CD4-positive, alpha-beta memory T cell (primary cell): ENCODE measurements around the gene DDA1. TPM values are rescaled to one million over a fixed set of nuclear protein-coding genes. Genes with fewer than 3 reads are reported as not detected.

Experiments
- CTCF ChIA-PET: fragments of 350-600 bp; sonication (Branson Sonifier 250); formaldehyde crosslinking; loops from one replicate; lab custom pipeline; 2021; ENCODE audit warnings: inconsistent platforms; ENCODE audit not compliant: partially characterized antibody; lab: Charles Lee
- POLR2A ChIA-PET: fragments of 350-600 bp; sonication (Branson Sonifier 250); formaldehyde crosslinking; loops from one replicate; lab custom pipeline; 2021; ENCODE audit not compliant: partially characterized antibody; lab: Charles Lee
- DNase-seq, 5 donors: peaks; one replicate each; pipeline versions ENCODE4 v3.0.0 to v3.0.0-alpha.2; 2020 to 2022; ENCODE audit warnings: mixed read lengths in 1 of 5
- H3K27ac ChIP-seq: one replicate; pipeline ENCODE4 v1.7.0; 2013; ENCODE audit warnings: low read depth, low read length
- H3K27me3 ChIP-seq: 2 replicates; pipeline ENCODE4 v1.7.0; 2013; ENCODE audit warnings: mild to moderate bottlenecking, low read length, moderate library complexity; ENCODE audit not compliant: insufficient read depth
- H3K36me3 ChIP-seq: 2 replicates; pipeline ENCODE4 v1.7.0; 2013; ENCODE audit warnings: mild to moderate bottlenecking, low read length, moderate library complexity; ENCODE audit not compliant: insufficient read depth
- H3K4me1 ChIP-seq: 2 replicates; pipeline ENCODE4 v1.7.0; 2013; ENCODE audit warnings: mild to moderate bottlenecking, low read length, moderate library complexity; ENCODE audit not compliant: insufficient read depth
- H3K4me3 ChIP-seq, 2 donors: one replicate each; pipeline ENCODE4 v1.7.0; 2013; ENCODE audit warnings: low read length in 2 of 2, mild to moderate bottlenecking in 1 of 2
- H3K9me3 ChIP-seq, 2 donors: one replicate each; pipeline ENCODE4 v1.7.0; 2013; ENCODE audit warnings: low read length in 2 of 2, control low read depth in 1 of 2; ENCODE audit not compliant: control insufficient read depth in 1 of 2
- H3K27ac Mint-ChIP-seq, 7 donors: one replicate each; pipeline ENCODE4 v1.8.0; 2020 to 2021; ENCODE audit warnings: mixed read lengths in 7 of 7, mild to moderate bottlenecking in 6 of 7, inconsistent platforms in 3 of 7, moderate library complexity in 3 of 7
- H3K27me3 Mint-ChIP-seq, 2 donors: one replicate each; pipeline ENCODE4 v1.8.0; 2020 to 2021; ENCODE audit warnings: mixed read lengths in 2 of 2
- H3K36me3 Mint-ChIP-seq, 2 donors: one replicate each; pipeline ENCODE4 v1.8.0; 2020 to 2021; ENCODE audit warnings: mixed read lengths in 2 of 2, inconsistent platforms in 1 of 2, mild to moderate bottlenecking in 1 of 2
- H3K4me1 Mint-ChIP-seq, 4 donors: one replicate each; pipeline ENCODE4 v1.8.0; 2020 to 2021; ENCODE audit warnings: mixed read lengths in 4 of 4, mild to moderate bottlenecking in 1 of 4
- H3K4me3 Mint-ChIP-seq, 8 donors: one replicate each; pipeline ENCODE4 v1.8.0; 2020 to 2021; ENCODE audit warnings: mixed read lengths in 8 of 8, mild to moderate bottlenecking in 7 of 8, moderate library complexity in 6 of 8, inconsistent platforms in 3 of 8
- H3K9me3 Mint-ChIP-seq, 8 donors: one replicate each; pipeline ENCODE4 v1.8.0; 2020 to 2021; ENCODE audit warnings: mixed read lengths in 8 of 8, mild to moderate bottlenecking in 5 of 8, inconsistent platforms in 3 of 8, moderate library complexity in 1 of 8
- intact Hi-C: fragments of 100-400 bp; cut with micrococcal nuclease; formaldehyde crosslinking; loops from one replicate; pipeline ENCODE4 v1.15.1; 2023
- polyA plus RNA-seq, 2 donors: library from polyadenylated mRNA; unstranded; fragments of 300-500 nt; fragmentation: Illumina TruSeq; gene quantifications; one replicate each; pipeline ENCODE4 v1.2.3, GENCODE V29; 2021
- total RNA-seq, 2 experiments: library from RNA; stranded (reverse); gene quantifications; one replicate each; pipeline ENCODE4 v1.2.3, GENCODE V29; 2021

DDA1 gene
- total and polyA plus RNA-seq, 4 experiments from 2014 or later, result 31.6 to 42.6 (median 39.5) TPM

DNA sequence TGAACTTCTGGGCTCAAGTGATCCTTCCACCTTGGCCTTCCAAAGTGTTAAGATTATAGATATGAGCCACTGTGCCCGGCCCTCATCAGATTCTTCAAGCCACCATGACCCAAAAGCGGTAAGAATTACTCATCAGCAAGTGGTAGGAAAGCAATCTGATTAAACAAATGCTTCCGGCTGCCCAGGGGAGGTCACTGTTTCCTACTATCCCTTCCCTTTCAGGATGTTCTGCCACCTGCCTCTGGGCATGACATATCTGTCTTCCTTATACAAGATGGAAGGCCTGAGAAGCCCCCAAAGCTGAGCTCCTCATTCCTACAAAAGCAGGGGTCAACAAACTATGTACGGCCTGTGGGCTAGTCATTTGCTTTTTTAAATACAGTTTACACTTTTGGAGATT lies 13.1 kb upstream of the DDA1 start:
- Mint-ChIP-seq H3K4me1 (peaks cover 3 to 5% (median 4%) of the 10 kb centered on the region in 4 donors), H3K36me3 (peaks cover 0 to 2% of the 10 kb centered on the region in 2 donors), H3K9me3 (peaks cover 0 to 2% (median 0%) of the 10 kb centered on the region in 8 donors), H3K27me3 (no peaks in the 10 kb centered on the region), H3K4me3 (no peak overlapping the region), H3K27ac (no peak overlapping the region)
- Histone ChIP-seq H3K36me3 (no peaks in the 10 kb centered on the region), H3K27ac (no peak overlapping the region), H3K9me3 (peaks cover 0 to 4% of the 10 kb centered on the region in 2 donors), H3K4me1 (peaks cover 6% of the 10 kb centered on the region), H3K4me3 (no peak overlapping the region), H3K27me3 (no peaks in the 10 kb centered on the region)
- POLR2A ChIA-PET, result no interaction called here
- intact Hi-C loops, result no loop called here
- CTCF ChIA-PET, result interaction anchor here (1.3 to 2.5 kb wide), 5 partner anchors 30 to 93 kb away, joined by 3 to 13 read pairs (median 7); partner anchors contain the start of gene BABAM1
- DNase-seq, result no peak

DNA sequence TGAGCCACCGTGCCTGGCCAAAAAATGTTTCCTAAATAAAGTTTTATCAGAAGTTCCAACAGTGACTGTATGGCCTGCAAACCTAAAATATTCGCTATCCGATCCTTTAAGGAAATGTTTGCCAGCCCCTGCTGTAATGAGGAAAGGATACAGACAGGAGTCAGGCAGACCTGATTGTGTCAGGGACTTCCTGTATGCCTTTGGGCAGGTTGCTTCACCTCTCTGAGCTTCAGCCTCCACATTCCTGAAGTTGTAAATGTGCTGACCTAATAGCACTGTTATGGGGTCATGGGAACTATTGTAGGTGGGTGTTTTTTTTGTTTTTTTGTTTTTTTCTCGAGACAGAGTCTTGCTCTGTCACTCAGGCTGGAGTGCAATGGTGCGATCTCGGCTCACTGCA lies 12.4 kb upstream of the DDA1 start:
- no peak overlapping the region for H3K4me3 Mint-ChIP-seq

GRCh38 chr19:17300992-17301619 lies 8.3 kb upstream of the DDA1 start:
- no peaks in the 10 kb centered on the region for H3K27me3 ChIP-seq
- intact Hi-C loops, result no loop called here
- ChIA-PET CTCF (no interaction called here), POLR2A (interaction anchor here (1.1 to 5.8 kb wide), 2 partner anchors 8 to 34 kb away, joined by 3 to 64 read pairs; partner anchors contain the start of genes ANO8, DDA1 and GTPBP3)
- no peak overlapping the region for H3K4me3 Mint-ChIP-seq
- no peak overlapping the region for H3K4me3 ChIP-seq
- no peak for DNase-seq
- no peak overlapping the region for H3K27ac Mint-ChIP-seq
- H3K9me3 ChIP-seq, result peaks cover 0 to 4% of the 10 kb centered on the region in 2 donors
- peaks cover 33% of the 10 kb centered on the region for H3K4me1 ChIP-seq
- no peaks in the 10 kb centered on the region for H3K27me3 Mint-ChIP-seq
- H3K36me3 Mint-ChIP-seq, result peaks cover 0 to 2% of the 10 kb centered on the region in 2 donors
- H3K9me3 Mint-ChIP-seq, result peaks cover 0 to 2% (median 0%) of the 10 kb centered on the region in 8 donors
- H3K4me1 Mint-ChIP-seq, result peaks cover 9 to 40% (median 23%) of the 10 kb centered on the region in 4 donors
- H3K36me3 ChIP-seq, result no peaks in the 10 kb centered on the region
- H3K27ac ChIP-seq, result no peak overlapping the region

More for the DNA sequence above, 12.4 kb upstream of the DDA1 start:
- ChIA-PET CTCF (interaction anchor here (1.2 to 2.5 kb wide), 5 partner anchors 8 to 92 kb away, joined by 3 to 13 read pairs (median 5); partner anchors contain the start of genes DDA1 and MRPL34), POLR2A (no interaction called here)
- intact Hi-C loops, result no loop called here
- H3K36me3 ChIP-seq, result no peaks in the 10 kb centered on the region
- H3K36me3 Mint-ChIP-seq, result peaks cover 0 to 2% of the 10 kb centered on the region in 2 donors
- H3K27ac Mint-ChIP-seq, result no peak overlapping the region
- H3K27me3 ChIP-seq, result no peaks in the 10 kb centered on the region
- no peaks in the 10 kb centered on the region for H3K27me3 Mint-ChIP-seq
- H3K9me3 Mint-ChIP-seq, result peaks cover 0 to 2% (median 0%) of the 10 kb centered on the region in 8 donors
- no peak overlapping the region for H3K4me3 ChIP-seq
- no peak for DNase-seq
- peaks cover 3 to 8% (median 5%) of the 10 kb centered on the region in 4 donors for H3K4me1 Mint-ChIP-seq
- H3K4me1 ChIP-seq, result peaks cover 4% of the 10 kb centered on the region
- H3K9me3 ChIP-seq, result peaks cover 0 to 4% of the 10 kb centered on the region in 2 donors
- no peak overlapping the region for H3K27ac ChIP-seq

GRCh38 chr19:17302391-17303166 lies 6.8 kb upstream of the DDA1 start:
- Mint-ChIP-seq H3K27ac (peak overlapping the region in 6 of 7 donors; percentile 17 to 60 (median 37)), H3K36me3 (peaks cover 0 to 2% of the 10 kb centered on the region in 2 donors), H3K27me3 (no peaks in the 10 kb centered on the region), H3K4me3 (peak overlapping the region; percentile 53 to 91 (median 74)), H3K4me1 (peaks cover 11 to 51% (median 29%) of the 10 kb centered on the region in 4 donors), H3K9me3 (peaks cover 0 to 2% (median 0%) of the 10 kb centered on the region in 8 donors)
- intact Hi-C loops, result no loop called here
- H3K36me3 ChIP-seq, result no peaks in the 10 kb centered on the region
- peak overlapping the region; percentile 71 for H3K27ac ChIP-seq
- ChIA-PET POLR2A (interaction anchor here (0.6 to 5.8 kb wide), 4 partner anchors 10 to 118 kb away, joined by 3 to 64 read pairs (median 4); partner anchors contain the start of genes ANO8, GTPBP3 and OCEL1), CTCF (interaction anchor here (1.4 kb wide), 1 partner anchor 10 kb away, joined by 9 read pairs; no protein-coding TSS in a partner anchor)
- DNase-seq, result peak in 1 of 5 donors; percentile 60
- peak overlapping the region in 1 of 2 donors; percentile 59 for H3K4me3 ChIP-seq
- peaks cover 0 to 4% of the 10 kb centered on the region in 2 donors for H3K9me3 ChIP-seq
- H3K4me1 ChIP-seq, result peaks cover 42% of the 10 kb centered on the region
- H3K27me3 ChIP-seq, result no peaks in the 10 kb centered on the region

DNA sequence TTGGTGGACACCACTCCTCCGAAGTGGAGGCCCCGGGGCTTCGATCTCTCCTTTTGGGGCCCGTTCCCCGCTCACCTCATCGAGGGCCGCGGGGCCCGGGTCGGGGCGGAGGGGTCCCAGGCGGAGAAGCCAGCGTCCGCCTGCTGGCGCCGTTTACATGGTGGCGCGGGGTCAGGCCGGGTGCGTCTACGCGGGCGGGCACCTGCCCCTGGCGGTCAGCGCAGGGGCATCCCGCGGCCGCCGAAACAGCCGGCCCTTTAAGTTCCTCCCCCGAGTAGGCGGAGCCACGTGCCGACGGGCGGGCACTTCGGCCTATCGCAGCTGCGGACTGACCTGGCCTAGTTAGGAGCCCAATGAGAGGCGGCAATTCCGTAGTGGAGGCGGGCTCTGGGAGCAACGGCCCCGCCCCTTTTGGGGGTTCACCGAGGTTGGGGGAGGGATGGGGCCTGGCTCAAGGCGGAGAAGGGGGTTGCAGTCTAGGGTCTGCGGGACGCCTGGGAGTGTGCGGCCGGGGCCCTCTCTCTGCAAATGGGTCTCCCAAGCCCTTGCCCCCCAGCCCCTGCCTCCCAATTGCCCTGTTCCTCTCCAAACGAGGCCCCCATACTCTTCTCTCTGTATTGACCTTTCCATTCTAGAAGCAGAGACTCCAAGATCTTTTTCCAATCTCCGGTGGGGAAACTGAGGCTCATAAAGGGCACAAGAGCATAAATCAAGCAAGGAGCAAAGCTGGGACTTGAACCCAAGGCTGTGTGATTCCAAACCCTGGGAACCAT lies 6.0 kb upstream of the DDA1 start, which contains the start of gene ABHD8:
Gene ABHD8, minus strand, starts transcription at position 259 of the 773 bp plus-strand sequence. CDS start 1,809 bp downstream, outside the sequence.
- Mint-ChIP-seq H3K27ac (peak within 1 kb of the TSS; percentile 42 to 89 (median 76)), H3K4me1 (peaks cover 14 to 57% (median 34%) of the 10 kb centered on the region in 4 donors), H3K4me3 (peak within 1 kb of the TSS; percentile 67 to 91 (median 80)), H3K27me3 (no peaks in the 10 kb centered on the region), H3K9me3 (no peaks in the 10 kb centered on the region), H3K36me3 (peaks cover 0 to 2% of the 10 kb centered on the region in 2 donors)
- peak within 1 kb of the TSS in 1 of 2 donors; percentile 59 for H3K4me3 ChIP-seq
- intact Hi-C loops, result no loop called here
- peak; percentile 89 to 94 (median 90) for DNase-seq
- H3K27me3 ChIP-seq, result no peaks in the 10 kb centered on the region
- POLR2A ChIA-PET, result interaction anchor here (1.4 to 5.8 kb wide), 3 partner anchors 31 to 77 kb away, joined by 3 to 64 read pairs (median 5); partner anchors contain the start of genes ANO8, BABAM1, GTPBP3 and OCEL1
- peaks cover 0 to under 1% of the 10 kb centered on the region in 2 donors for H3K9me3 ChIP-seq
- peak within 1 kb of the TSS; percentile 71 for H3K27ac ChIP-seq
- H3K4me1 ChIP-seq, result peaks cover 42% of the 10 kb centered on the region
- no peaks in the 10 kb centered on the region for H3K36me3 ChIP-seq
- CTCF ChIA-PET, result interaction anchor here (1.1 to 2.8 kb wide), 6 partner anchors 11 to 83 kb away, joined by 3 to 33 read pairs (median 6); partner anchors contain the start of gene BABAM1

- POLR2A ChIA-PET, result interaction anchor here (1.4 to 5.8 kb wide), 3 partner anchors 31 to 78 kb away, joined by 3 to 64 read pairs (median 5); partner anchors contain the start of genes ANO8, BABAM1, GTPBP3 and OCEL1
- peaks cover 14 to 58% (median 35%) of the 10 kb centered on the region in 4 donors for H3K4me1 Mint-ChIP-seq
- no peaks in the 10 kb centered on the region for H3K9me3 Mint-ChIP-seq
- no peak for DNase-seq
- Histone ChIP-seq H3K4me1 (peaks cover 46% of the 10 kb centered on the region), H3K27me3 (no peaks in the 10 kb centered on the region), H3K27ac (no peak overlapping the region), H3K9me3 (no peaks in the 10 kb centered on the region), H3K4me3 (no peak overlapping the region), H3K36me3 (no peaks in the 10 kb centered on the region)
- intact Hi-C loops, result no loop called here
- peak overlapping the region in 5 of 7 donors; percentile 42 to 80 (median 61) for H3K27ac Mint-ChIP-seq
- no peaks in the 10 kb centered on the region for H3K27me3 Mint-ChIP-seq
- CTCF ChIA-PET, result interaction anchor here (1.1 to 2.8 kb wide), 5 partner anchors 11 to 82 kb away, joined by 3 to 33 read pairs (median 4); partner anchors contain the start of gene BABAM1
- peaks cover 0 to 2% of the 10 kb centered on the region in 2 donors for H3K36me3 Mint-ChIP-seq
- peak overlapping the region in 7 of 8 donors; percentile 67 to 91 (median 80) for H3K4me3 Mint-ChIP-seq
These were observed 5.5 kb upstream of the DDA1 start for GRCh38 chr19:17303940-17304267.
